NOMO-1 treated with dmso at 0.1 percent for 144 hours (cell line): Measurements from ENCODE around the gene COQ9.
A peak's percentile ranks its signal among the peaks of the same experiment; 100 is the strongest.

Experiments used
- DNase-seq: peaks from one replicate; lab custom pipeline; 2025; ENCODE audit not compliant: unreplicated experiment; lab: John Stamatoyannopoulos, UW

COQ9 gene

DNA sequence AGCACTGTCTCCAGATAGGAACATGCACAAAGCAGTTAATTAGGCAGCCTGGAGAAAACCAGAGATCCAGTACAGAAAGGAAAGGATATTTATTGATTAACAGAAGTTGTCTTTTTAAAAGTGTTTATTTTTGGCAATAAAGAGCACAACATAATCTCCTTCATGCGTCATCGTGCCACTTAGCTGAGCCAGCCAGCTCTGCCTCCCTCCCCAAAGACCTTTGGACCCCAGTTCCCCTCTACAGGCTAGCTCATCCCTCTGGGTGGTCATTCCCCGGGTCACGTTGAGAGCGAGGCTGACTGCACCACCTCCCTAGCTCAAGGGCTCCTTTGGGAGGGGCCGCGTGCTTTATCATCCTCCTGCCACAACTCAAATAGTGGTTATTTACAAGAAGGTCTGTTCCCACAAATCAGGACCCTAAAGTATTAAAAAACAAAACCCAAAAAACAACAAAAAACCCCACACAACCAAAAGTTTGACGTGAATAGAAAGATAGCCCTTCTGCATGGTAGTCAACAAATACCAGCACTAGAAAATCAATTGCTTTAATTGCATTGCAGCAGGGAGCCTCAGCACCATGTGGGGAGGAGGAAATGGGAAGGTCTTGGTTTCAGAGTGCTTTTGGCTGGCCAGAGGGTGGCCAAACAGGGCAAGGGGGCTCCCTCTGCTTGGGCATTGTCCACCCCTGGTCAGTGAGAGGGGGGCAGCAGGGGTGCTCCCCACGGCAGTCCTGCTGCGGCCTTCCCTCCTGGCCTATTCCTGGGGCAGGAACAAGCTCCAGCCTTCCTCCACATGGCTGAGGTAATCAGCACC lies 24.8 kb downstream of the COQ9 start:
- DNase-seq, result no peak

DNA sequence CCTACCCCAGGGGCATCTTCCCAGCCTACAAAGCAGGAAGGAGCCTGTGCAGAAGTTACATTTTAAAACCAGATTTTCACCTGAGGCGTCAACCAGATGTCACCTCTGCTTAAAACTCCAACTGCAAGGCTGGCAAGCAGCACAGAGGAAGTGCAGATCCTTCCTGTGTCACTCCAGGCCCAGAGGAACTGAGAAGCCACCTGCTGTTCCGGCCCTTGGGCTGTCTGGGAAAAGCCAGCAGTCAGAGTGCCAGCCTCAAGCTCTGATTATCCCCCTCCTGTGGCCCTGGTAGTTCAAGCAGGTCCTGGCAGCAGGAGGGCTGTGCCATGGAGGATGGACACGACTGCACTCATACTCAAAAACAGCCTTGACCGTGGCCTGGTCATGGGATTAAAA lies 25.4 kb downstream of the COQ9 start:
- no peak for DNase-seq

DNA sequence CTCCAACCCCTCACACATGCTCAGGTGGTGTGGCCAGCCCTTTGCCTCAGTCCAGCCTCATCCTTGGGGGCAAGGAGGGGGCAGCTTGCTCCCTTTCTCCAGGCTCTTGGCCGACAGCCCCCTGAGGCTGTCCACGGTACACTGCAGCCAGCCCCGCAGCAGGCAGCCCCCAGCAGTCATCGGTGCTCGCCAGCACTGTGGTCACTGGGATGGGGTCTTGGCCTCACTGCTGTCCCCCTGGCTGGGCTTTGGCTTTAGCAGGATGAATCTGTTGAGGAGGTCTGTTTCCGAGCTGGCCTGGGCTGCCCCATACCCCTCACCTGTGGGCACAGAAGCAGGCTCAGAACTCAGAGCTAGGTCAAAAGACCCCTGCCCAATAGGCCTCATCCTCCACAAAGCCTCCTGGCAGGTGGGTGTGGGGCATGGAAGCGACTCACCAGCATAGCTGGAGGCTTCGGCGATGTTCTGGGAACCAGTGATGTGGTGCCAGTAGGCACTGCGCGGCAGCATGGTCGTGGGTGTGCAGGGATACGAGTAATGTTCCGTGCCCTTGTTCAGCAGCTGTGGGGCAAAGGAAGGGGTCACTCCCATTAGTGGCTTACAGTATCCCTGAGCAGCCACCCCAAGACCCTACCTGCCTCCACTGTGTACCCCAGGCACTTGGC lies 26.0 kb downstream of the COQ9 start:
- DNase-seq, result no peak

DNA sequence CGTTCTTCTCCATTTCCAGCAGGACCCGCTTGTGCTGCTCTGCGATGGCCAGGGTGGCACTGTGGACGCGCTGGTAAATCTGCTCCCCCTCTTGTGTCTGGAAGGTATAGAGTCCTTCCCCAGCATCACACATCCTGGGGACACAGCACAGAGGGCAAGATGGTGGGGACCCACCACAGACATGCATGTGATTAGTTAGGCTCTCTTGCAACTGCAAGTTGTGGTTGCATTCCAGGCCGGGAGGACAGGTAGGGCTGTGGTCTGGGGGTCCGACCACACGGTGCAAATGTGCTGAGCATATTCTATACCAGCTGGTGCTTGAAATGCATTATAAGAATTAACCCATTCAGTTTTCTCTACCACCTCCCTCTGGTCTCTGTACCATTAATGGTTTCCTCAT lies 26.6 kb downstream of the COQ9 start:
- no peak for DNase-seq

DNA sequence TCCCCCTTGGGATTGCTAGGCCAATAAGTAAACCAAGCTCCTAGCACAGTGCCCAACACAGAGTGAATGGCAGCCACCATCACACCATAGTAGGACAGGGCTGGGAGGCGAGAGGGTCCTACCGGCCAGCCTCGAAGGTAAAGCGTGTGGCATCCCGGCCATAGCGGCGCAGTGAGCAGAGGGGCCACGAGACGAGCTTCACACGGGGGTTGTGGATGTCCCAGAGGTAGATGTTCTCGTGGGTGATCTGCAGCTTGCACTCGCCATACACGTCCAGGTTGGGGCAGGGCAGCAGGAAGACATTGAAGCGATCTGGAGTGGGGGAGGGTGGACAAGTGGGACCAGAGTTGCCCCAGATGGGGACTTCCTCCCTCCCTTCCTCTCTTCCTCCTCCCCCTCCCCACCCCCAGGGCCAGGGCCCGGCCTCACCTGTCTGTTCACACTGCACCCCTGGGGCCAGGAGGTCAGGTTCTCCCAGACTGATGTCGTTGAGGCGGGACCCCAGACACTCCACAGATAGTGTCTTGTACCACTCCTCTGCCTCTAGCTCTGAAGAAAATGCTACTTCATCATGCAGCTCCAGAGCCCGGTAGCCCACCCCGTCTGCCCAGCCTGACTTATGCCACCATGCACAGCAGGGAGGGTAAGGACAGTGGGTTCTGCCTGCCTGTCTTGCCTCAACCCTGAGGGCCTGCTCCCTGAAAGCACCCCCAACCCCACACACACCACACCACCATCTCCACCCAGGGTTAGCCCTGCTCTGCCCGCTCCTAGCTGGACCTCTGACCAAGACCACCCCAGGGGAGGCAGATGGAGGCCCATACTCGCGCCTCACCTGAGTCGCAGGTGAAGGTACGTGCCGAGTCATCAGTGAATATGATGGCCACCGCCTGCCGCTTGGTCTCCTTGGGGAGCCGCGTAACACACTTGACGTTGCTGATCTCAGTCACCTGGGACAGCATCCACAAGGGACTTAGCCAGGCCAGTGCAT lies 27.7 kb downstream of the COQ9 start:
- no peak for DNase-seq

DNA sequence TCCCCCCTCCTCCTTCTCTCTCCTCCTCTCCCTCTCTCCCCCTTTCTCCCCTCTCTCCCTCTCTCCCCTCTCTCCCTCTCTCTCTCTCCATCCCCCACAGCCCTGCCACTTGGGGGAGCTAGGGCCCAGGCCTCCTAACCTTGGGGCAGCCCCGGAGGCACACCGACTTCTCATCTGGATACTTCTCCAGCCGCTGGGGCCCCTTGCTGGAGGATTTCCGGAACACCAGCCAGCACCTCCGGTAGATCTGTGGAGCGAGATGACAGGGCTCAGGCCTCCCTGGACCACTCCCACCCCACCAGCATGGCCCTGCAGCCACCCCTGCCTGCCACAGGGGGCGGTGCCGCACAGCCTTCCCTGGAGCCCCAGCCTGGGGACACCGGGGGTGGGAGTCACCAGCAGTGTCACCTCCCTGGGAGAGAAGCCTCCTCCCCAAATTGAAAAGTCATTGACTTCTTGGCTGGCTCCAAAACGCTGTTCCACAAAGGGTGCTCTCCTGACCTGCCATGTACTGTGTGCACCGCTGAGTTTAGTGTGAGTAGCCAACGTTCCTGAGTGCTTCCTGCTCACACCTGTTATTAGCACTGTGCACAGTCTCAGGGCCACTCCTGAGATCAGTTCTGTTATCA lies 28.5 kb downstream of the COQ9 start:
- peak; percentile 64 for DNase-seq

DNA sequence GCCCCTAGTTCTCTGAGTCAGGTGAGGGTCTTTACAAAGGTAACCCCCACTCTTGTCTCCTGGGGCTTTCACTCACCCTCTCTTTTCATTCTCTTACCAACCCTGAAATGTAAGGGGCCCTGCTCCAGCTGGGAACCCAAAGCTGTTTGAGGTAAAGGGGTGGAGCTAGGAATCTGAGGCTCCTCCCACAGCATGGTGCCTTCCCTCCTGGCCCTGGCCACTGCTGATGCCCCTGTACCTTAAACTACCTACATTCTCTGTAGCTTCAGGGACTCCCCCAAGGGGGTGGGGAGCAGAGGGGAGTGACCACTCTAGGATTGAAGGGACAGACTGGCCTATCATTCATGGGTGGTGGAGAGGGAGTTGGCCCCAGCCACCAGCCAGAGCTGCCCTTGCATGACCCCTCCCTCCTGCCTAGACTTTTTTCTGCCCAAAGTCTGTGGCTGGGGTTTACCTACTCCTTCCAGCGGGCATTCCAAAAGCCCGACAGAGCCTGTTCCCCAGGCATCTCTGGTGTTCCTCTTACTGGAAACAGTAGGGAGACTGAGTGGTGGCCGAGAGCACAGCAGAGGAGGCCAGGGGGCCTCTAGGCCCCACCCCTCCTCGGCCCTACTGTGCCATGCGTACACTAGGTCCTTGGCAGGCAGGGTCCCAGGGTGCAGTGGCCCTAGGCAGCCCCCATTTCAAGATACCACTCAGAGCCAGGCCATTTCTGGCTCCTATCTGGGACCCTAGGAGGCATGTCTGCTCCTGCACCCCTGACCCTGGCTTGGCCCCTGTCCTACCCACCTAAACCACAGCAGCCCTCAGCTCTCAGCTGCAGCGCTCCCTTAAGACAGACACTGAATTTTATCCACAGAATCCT lies 29.5 kb downstream of the COQ9 start:
- DNase-seq, result no peak

DNA sequence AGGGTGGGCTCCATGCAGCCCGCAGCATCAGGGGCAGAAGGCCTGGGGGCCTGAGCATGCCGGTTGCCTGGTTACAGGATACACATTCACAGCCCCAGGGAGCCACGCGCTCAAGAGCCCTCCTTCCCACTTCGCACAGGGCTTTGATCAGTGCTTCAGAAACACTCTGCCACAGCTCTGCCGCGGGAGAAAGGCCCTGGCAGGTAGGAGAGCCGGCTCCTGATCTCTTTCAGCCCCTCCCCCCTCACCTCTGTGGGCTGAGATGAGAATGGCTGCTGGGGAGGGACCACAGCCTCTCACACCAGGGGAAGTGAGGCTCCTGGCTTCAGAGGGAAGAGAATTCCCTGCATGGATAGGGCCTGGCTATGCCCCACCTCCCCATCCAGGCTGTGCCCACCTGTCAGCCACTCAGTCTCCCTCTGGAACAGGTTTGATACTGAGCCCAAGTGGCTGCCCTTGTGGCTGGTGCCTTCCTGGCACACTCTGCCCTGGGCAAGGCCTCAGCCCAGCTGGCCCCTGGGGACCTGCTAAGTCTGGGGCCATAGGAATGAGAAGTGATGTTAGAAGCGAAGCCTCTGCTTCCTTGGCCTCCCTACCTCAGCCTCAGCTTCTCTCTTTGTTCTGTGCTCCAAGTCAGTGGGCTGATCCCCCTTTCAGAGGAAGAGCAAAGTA lies 30.4 kb downstream of the COQ9 start:
- no peak for DNase-seq

DNA sequence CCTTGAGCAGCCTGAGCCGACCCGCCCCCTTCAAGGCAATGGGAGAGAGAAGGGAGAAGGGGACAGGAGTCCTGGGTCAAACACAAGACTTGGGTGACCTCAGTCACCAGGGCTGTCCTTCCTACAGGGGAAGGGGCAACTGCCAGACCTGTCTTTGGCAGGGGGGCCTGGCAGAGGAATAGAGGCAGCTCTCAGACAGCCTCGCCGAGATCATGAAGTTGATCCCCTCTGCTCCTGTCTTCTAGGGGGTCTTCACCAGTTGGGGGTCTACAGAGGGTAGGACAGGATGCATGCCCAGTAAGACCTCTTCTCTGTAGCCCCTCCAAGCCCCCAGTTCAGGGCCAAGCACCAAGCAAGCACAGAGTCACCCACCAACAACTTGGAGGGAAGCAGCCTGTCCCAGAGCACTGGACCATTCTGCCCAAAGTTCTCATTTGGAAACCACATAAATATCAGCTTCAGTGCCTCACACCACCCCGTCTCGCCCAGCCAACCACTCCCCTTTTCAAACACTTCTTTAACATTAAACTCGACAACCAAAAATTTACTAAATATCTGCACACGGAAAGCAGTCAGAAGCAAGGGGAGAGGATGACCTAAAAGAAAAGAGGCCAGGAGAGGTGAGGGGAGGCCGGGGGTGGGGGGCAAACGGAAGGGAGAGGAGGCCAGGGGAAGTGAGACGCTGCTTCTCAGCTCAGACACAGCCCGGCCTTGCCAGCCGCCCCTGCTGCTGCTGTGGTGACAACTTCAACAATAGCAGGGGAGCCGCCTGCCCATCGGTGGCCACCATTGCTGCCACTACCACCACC lies 31.3 kb downstream of the COQ9 start:
- no peak for DNase-seq

DNA sequence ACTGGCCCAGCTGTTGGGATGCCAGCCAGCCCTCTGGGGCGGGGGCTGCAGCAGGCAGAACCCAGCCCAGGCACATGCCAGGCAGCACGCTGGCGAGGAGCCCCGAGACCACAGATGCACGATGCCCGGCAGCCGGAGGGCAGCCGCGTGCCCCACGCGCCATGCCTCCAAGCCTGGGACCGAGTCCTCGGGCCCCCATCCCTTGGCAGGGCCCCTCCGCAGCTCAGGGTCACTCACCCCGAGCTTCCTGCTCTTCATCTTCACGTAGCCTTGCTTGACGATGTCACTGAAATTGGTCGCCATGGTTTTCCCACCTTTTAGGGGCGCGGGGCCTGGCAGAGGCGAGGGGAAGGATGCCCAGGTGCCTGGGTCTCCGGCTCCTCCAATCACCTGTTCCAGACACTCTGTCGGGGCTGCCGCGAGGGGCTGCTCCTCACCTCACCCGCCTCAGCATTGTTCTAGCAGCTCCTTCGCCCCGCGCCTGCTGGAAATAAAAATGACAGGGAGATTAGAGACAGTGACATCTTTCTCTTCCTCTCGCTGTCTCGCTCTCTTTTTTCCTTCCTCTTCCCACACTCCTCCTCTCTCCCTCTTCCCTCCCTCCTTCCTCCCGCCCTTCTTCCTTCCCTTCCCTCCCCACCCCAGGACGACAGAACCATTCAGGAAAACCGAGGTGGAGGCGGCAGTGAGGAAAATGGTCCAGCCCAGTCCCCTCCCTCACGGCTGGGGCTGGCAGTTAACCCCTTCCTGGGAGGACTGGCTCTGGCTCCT lies 32.1 kb downstream of the COQ9 start:
- DNase-seq, result no peak

DNA sequence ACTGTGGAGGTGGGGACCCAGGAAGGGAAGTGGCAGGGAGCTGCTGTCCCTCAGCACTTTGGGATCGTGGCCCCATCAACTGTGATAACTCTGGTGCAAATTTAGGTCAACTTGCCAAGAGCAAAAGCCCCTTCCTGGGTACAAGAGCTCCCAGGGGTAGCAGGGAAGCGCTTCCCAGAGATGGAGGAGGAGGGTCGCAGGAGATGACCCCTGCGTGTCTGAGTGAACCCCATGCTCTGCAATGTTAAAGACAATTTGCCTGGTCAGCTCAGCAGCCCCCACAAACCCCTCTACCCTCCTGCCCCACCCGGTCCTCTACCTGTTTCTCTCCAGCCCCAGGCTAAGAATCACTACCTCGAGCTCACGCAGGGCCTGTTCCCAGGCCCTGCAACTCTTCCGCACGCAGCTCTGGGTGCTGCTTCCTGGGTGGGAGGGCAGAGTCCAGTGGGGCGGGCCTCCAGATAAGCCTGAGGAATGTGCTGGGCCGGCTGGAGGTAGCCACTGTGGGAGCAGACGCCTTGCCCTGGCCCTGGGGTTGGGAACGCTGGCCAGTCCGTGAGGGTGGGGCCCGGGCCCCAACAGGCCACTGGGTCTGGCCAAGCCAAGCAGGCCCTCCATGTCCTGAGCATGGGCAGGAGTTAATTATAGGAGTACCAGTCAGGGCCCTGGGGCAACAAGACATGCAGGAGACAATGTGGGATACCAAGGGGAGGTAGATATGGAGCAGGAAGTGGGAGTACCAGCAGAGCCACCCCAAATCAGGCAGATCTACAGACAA lies 32.9 kb downstream of the COQ9 start:
- no peak for DNase-seq

DNA sequence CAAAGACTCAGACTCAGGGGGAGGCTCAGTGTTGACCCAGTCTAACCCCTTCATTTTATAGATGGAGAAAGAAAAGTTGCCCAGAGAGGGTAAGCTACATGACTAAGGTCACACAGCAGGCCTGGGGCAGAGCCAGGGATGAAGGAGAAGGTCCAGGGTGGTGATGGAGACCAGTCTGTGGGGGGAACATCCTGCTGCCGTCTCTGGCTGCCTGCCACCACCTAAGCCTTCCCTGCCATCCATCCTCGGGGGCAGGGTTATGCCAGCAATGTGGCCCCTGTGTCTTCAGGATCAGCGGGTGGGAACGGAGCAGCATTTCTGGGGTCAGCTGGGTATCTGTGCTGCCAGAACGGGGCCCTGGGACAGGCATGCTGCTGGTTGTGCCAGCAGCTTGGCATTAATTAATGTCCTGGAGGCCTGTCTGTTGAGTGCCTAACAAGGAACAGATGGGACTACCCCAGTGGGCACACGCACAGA lies 33.5 kb downstream of the COQ9 start:
- no peak for DNase-seq

DNA sequence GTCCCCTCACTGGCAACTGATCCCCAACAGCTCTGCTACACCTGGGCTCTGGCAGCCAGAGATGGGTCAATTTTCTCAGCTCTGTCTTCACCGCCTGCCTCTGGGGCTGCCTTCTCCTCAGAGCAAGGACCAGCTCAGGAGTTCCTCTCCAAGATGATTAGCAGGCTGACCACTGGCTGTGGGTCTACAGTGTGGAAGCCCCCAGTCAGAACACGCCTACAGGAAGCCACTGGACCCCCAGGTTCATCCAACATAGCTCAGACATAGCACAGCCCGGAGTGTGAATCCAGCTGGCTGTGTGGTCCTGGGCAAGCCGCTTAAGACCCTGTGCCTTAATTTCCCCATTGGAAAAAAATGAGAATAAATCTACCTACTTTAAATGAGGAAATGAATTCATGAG lies 34.1 kb downstream of the COQ9 start:
- no peak for DNase-seq

DNA sequence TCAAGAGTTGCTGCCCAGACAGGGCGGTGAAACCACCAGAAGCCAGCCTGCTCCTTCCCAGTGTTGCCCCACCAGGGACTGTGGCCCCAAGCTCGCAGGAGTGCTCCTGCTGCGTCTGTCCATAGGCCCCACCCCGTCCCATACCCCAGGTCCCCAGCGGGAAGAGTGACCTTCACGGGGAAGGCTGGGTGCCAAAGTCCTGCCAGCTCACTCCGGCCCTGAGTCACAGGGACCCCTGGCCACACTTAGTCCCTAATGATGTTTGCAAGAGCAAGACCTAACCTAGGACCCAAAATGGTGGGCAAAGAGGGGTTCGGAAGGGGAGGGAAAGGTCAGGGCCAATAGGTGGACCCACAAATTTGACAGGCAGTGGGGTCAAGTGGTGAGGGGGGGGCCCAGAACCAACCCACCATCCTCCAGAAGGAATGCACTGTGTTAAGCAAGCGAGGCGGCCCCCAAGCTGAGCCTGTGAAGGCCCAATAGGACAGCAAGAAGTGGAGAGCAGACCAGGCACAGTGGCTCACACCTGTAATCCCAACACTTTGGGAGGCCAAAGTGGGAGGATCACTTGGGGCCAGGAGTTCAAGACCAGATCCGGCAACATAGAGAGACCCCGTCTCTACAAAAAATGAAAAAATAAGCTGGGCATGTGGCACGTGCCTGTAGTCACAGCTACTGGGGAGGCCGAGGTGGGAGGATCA lies 35.7 kb downstream of the COQ9 start:
- DNase-seq, result no peak

DNA sequence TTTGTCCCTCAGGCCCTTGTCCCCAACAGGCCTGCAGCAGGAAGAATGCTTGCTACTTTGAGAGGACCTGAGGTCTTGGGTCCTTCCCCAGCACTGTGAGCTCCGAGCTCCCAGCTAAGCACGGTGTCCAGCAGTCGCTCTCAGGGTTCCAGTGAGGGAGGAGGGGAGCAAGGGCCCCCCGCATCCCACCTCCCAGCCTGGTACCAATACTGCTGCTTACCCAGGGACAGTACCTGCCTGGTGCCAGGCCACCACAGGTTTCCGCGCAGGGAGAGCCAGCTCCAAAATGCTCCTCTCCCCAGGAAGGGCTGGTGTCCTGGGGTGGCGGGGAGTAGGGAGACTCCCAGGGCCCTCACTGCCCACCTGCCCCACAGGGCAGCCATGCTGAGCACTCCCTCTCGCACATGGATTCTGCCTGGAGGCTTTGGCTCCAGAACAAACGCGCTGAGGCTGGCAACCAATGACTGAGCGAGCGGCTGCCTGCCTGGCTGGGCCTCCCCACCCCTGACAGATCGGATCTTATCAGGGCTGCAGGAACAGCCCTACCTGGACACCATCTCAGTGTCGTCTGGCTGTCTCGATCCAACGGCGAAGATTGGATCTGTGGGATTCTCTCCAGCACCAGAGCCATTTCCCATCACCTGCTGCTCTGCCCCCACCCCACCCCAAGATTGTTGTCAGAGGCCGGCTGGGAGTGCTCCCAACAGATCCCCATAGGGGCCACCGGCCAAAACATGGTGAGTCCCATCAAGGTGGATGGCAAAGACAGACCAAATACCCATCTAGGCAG lies 36.6 kb downstream of the COQ9 start:
- DNase-seq, result no peak

DNA sequence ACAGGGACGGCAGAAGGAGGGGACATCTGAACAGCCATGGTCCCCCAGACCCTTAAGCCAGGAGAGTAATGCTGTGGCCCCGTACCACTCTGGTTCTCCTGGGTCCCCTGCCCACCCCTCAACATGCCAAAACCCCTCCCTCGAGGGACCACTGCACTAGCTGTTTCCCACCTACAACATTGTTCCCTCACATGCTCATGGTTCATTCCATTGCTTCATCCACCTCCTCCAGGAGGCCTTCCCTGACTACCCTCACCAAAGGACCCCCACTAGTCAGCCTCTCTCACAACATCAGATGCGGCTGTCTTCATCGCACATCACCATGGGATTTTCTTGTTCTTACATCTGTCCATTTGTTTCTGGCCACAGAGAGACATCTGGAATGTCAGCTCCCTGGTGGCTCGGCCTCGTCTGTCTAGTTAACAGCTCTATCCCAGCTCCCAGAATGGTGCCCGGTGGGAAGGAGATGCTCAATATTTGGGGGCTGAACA lies 37.3 kb downstream of the COQ9 start:
- DNase-seq, result no peak
